ENCODE data around the gene IL32. TPM values are rescaled to one million over a fixed set of nuclear protein-coding genes. Genes with fewer than 3 reads are reported as not detected.
A peak's percentile ranks its signal among the peaks of the same experiment; 100 is the strongest.

Gene IL32
- total and polyA plus RNA-seq, 9 of the 15 experiments (the other 6 are each of a cell fraction or from before 2014, with no cell fraction given): 0.21 to 2.2 (median 0.37) TPM; not detected in 3

GRCh38 chr16:3059041-3059722 is 6.3 kb upstream of the IL32 start (continued):
- TF ChIP-seq ZBTB11 (CRISPR knock-in tag; IDR thresholded peaks at IDR 0.05): peak in 2 of 3 experiments; percentile 34 to 88; a peak in 3 of 6 replicates
- no peak for TF ChIP-seq ZFP30 (CRISPR knock-in tag; IDR thresholded peaks at IDR 0.05; ENCODE audit: borderline replicate concordance)
- TF ChIP-seq MNT (conservative IDR thresholded peaks at IDR 0.05): peak in 1 of 2 experiments; percentile 84; a peak in 2 of 4 replicates
- TF ChIP-seq L3MBTL2 (IDR thresholded peaks at IDR 0.05): peak; percentile 76
- no peak for TF ChIP-seq MBD1 (CRISPR knock-in tag; IDR thresholded peaks at IDR 0.05)
- TF ChIP-seq ARNT (IDR thresholded peaks at IDR 0.05): no peak
- peak; percentile 97 to 98 for TF ChIP-seq MAZ (CRISPR knock-in tag; conservative IDR thresholded peaks at IDR 0.05 in 1 of 2, IDR thresholded peaks at IDR 0.05 in 1 of 2)
- TF ChIP-seq SMAD2 (IDR thresholded peaks at IDR 0.05; ENCODE audit: low read depth, low read length): no peak
- TF ChIP-seq RFX7 (CRISPR knock-in tag; IDR thresholded peaks at IDR 0.05): no peak
- peak; percentile 47; the same call in 1 of the 2 replicates for TF ChIP-seq NR3C1 (CRISPR knock-in tag; IDR thresholded peaks at IDR 0.05)
- no peak for TF ChIP-seq NR0B1 (IDR thresholded peaks at IDR 0.05; ENCODE audit: partially characterized antibody)
- TF ChIP-seq KLF1 (tag; IDR thresholded peaks at IDR 0.05): 0 out of 2 replicates have a peak, but pooled peaks have one; percentile 56
- no peak for TF ChIP-seq SAFB2 (IDR thresholded peaks at IDR 0.05; ENCODE audit: borderline replicate concordance, low read depth, low read length, severe bottlenecking)
- TF ChIP-seq MXI1 (IDR thresholded peaks at IDR 0.05; ENCODE audit: low read depth, low read length): no peak
- TF ChIP-seq FIP1L1 (IDR thresholded peaks at IDR 0.05; ENCODE audit: low read depth, low read length, poor library complexity, severe bottlenecking): no peak
- peak; percentile 81 for TF ChIP-seq RBFOX2 (IDR thresholded peaks at IDR 0.05; ENCODE audit: low read depth, low read length)
- peak; percentile 47; the same call in 1 of the 2 replicates for TF ChIP-seq ERF (CRISPR knock-in tag; IDR thresholded peaks at IDR 0.05)
